Lower leg skin (tissue), 3 donors: Measurements from ENCODE around the gene CDKN2B-AS1.

Experiments
- CTCF ChIP-seq, 3 donors: fragments of 450-650 bp; IDR thresholded peaks; one replicate each; pipeline ENCODE4 v1.5.1; 2016; ENCODE audit warnings: antibody characterized with exemption in 3 of 3, mild to moderate bottlenecking in 3 of 3, moderate library complexity in 2 of 3
- POLR2A ChIP-seq, 2 donors: fragments of 450-650 bp; IDR thresholded peaks; one replicate each; pipeline ENCODE4 v1.6.1; 2016 to 2017; ENCODE audit warnings: antibody characterized with exemption in 2 of 2, mild to moderate bottlenecking in 1 of 2, moderate library complexity in 1 of 2

- TF ChIP-seq POLR2A (IDR thresholded peaks at IDR 0.05) (no peak), CTCF (IDR thresholded peaks at IDR 0.05) (no peak)
Measured at GRCh38 chr9:21976334-21976875, 18.2 kb upstream of the CDKN2B-AS1 start.
